GM12801 (cell line): ENCODE data around the gene PDE4D.

Experiments used
- TF ChIP-seq, protein P1 (sequence below): IDR thresholded peaks from one replicate; pipeline ENCODE4 v1.5.1; 2011; ENCODE audit warnings: control low read depth; ENCODE audit not compliant: insufficient read length; ENCODE audit errors: extremely low read depth

Gene PDE4D

GRCh38 chr5:59008816-59009473 is 884.6 kb downstream of the PDE4D start:
- TF ChIP-seq, protein P1, sequence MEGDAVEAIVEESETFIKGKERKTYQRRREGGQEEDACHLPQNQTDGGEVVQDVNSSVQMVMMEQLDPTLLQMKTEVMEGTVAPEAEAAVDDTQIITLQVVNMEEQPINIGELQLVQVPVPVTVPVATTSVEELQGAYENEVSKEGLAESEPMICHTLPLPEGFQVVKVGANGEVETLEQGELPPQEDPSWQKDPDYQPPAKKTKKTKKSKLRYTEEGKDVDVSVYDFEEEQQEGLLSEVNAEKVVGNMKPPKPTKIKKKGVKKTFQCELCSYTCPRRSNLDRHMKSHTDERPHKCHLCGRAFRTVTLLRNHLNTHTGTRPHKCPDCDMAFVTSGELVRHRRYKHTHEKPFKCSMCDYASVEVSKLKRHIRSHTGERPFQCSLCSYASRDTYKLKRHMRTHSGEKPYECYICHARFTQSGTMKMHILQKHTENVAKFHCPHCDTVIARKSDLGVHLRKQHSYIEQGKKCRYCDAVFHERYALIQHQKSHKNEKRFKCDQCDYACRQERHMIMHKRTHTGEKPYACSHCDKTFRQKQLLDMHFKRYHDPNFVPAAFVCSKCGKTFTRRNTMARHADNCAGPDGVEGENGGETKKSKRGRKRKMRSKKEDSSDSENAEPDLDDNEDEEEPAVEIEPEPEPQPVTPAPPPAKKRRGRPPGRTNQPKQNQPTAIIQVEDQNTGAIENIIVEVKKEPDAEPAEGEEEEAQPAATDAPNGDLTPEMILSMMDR = no peak

DNA sequence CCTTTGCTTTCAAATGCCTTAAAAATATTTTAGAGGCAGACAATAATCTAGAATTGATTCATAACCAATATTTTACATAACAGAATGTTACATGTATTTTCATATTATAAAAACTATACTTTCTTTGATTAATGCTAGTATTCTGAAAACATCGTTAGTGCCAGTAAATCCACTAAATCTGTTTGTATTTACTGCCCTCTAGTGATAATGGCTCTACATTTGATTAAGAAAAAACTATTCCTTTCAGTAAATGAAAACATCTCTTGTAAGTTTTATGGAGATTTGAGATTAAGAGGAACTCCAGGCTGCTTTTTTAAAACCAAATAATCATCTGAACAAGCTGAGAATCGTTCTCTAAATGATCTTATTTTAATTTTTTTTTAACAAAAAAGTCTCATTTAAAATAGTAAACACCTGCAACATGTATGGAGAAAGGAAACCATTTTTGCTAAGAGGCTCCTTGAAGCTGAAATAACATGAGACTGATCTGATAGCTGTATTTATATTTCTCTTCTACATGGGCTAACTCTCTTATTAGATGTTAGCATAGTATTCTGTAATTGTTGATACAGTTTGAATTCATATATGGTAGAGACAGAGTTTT is 886.0 kb downstream of the PDE4D start:
- TF ChIP-seq, protein P1 = no peak

DNA sequence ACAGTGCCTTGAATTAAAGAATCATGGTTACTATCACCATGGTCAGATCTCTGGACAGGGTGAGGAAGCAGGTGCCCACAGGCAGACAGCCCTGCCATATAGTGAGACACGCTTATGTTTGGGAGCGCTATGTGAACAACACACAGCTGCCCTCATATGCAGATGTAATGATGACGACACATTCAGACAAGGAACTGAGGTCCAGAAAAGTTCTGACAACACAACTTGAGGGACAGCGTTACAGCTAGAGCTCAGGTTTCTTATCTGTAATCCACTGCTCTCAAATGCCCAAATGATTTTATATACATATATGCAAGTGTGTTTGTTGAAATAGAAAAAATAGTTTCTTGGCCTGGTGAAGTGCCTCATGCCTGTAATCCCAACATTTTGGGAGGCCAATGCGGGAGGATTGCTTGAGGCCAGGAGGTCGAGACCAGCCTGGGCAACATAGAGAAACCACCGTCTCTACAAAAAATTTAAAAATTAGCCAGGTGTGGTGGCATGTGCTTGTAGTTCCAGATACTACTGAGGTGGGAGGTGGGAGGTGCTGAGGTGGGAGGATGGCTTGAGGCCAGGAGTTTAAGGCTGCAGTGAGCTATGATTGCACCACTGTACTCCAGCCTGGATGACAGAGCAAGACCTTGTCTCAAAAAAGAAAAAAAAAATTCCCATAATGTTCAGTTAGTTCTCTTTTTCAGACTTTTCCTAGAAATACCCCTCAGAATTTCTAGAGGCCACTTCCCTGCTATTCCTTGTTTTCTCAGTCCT is 887.4 kb downstream of the PDE4D start:
- TF ChIP-seq, protein P1 = no peak

DNA sequence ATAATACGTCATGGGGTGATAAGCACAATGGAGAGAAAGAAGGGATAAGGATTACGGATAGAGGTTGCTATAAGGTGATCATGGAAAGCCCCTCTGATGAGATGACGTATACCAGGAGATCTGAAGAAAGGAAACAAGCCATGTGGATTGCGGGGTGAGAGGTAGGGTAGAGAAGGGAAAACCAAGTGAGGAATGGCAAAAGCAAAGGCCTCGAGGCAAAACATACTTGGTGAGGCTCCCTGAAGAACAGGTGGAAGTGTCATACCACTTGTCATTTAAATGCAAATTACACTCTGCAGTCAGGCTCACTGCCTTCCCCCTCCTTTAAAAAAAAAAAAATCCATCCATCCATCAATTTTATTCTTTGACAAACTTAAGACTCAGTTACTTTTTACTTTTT is 889.9 kb downstream of the PDE4D start:
- TF ChIP-seq, protein P1 = no peak

GRCh38 chr5:59003124-59003523 is 890.4 kb downstream of the PDE4D start:
- TF ChIP-seq, protein P1 = no peak

DNA sequence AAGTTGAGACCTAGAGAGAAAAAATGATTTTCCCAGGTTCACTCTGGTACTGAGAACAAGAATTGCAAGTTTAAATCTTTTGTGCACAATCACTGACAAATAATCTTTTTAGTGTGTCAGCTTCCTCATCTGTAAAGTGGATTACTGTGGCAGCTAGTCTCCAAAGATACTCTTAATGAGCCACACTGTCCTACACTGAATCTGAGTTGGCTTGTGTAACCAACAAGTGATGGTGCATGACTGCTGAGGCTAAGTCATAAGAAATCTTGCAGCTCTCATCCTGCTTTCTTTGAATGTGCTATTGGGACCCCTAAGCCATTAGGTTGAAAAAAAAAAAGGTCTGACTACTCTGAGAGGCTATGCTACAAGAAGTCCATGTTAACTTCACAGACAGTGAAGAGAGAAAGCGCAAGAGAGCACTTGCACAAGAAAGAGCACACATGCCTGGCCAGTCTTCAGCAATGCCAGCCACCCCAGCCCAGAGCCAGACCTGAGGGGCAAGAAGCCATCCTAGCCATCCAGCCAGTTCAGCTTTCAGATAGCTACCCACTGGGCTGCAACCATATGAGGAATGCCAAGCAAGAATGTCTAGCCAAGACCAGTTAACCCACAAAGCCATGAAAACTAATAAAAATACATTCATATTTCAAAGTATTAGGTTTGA is 891.2 kb downstream of the PDE4D start:
- TF ChIP-seq, protein P1 = no peak

GRCh38 chr5:59001716-59002115 is 891.8 kb downstream of the PDE4D start:
- TF ChIP-seq, protein P1 = no peak
